ENCODE measurements around the gene SHISAL1.

DNA sequence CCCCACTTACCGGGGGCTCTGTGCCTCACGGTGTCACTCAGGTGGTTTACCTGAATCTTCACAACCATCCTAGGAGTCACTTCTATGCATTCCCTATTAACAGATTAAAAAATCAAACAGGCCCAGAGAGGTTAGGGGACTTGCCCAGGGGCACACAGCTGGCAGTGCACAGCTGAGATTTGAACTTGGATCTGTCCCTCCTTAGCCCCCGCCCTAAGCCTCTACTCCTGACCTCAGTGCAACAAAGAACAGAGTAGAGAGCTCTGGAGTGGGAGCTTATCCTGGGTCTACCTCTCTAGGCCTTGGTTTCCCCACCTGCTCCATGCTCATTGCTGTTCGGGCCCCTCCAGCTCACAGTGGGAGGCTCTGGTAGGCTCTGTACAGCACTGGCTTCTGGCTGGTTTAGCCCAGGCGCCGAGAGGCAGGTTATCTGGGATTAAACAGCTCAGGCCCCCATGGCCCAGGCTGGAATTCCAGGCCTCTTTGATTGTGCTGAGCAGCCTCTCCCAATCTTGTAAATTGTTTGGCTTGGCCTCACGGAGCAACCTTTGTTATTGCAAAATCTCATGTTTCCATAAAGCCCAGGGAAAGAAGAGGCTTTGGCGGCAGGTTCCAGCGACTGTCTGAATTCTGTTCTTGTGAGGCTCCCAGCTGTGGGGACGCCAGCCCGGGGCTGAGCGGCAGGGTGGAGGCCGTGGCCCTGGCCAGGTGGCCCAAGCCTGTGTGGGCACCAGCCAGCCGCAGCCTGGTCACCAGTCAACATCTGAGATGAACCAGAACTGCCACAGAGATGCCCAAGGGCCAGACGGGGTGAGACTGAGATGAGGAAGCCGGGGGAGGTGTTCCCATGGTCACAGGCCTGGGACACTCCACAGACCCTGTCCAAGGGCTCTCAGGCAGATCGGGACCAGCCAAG, 28.9 kb upstream of the SHISAL1 start:
- TF ChIP-seq, protein P1, sequence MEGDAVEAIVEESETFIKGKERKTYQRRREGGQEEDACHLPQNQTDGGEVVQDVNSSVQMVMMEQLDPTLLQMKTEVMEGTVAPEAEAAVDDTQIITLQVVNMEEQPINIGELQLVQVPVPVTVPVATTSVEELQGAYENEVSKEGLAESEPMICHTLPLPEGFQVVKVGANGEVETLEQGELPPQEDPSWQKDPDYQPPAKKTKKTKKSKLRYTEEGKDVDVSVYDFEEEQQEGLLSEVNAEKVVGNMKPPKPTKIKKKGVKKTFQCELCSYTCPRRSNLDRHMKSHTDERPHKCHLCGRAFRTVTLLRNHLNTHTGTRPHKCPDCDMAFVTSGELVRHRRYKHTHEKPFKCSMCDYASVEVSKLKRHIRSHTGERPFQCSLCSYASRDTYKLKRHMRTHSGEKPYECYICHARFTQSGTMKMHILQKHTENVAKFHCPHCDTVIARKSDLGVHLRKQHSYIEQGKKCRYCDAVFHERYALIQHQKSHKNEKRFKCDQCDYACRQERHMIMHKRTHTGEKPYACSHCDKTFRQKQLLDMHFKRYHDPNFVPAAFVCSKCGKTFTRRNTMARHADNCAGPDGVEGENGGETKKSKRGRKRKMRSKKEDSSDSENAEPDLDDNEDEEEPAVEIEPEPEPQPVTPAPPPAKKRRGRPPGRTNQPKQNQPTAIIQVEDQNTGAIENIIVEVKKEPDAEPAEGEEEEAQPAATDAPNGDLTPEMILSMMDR (IDR thresholded peaks at IDR 0.05): no peak
- TF ChIP-seq POLR2AphosphoS5 (IDR thresholded peaks at IDR 0.05): no peak
- no peak for TF ChIP-seq POLR2A (IDR thresholded peaks at IDR 0.05)
